GM11168 (cell line): Measurements from ENCODE around the gene GULP1.

Source experiments
- in situ Hi-C: fragments of 300-500 bp; cut with MboI; formaldehyde crosslinking; loops from one replicate; pipeline ENCODE4 v1.12.0; 2022; ENCODE audit warnings: low sequenced_read_pairs; ENCODE audit not compliant: unreplicated experiment

Gene GULP1

DNA sequence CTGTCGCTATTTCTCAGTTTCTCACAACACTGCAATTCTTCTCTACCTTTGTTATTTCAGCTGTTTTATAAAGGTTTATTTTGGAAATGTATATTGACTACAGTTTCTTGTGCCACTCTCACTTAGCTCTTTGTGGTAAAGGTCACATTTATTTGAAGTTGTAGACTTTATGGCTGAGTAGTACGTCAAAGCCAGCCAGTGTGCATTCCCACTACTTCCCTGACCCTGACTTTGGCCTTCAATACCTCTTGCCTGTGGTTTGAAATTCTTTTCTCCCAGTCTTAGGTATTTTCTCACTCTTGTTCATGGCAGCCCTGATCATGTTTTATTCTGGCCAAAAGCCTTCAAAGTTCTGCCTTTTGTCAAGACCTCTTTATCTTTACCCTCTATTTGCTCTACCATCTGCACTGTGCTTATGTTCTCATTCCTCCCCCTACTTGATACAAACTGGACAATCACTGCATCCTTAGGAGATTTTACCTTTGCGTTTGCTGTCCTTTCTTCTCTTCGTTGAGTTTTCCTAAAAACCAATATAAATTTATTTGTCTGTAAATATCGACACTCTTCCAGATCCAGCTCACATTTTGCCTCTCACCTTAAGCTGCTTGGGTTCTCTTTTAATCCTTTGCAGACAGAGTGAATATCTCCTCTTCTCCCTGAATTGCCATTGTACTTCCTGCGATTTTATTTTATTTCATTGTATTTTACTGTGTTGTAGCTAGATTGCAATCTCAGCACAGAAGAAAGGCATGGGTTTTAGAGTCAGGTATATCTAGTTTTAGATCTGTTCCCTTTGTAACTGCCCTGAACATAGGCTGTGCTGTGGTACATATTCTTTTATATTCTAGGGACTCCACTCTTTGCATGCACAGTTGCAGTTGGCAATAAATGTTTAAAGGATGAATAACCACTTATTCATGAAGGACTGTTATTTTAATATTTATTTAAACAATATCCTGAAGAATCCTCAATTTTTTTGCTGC is 31.2 kb downstream of the GULP1 start:
- in situ Hi-C loops = no loop called here

DNA sequence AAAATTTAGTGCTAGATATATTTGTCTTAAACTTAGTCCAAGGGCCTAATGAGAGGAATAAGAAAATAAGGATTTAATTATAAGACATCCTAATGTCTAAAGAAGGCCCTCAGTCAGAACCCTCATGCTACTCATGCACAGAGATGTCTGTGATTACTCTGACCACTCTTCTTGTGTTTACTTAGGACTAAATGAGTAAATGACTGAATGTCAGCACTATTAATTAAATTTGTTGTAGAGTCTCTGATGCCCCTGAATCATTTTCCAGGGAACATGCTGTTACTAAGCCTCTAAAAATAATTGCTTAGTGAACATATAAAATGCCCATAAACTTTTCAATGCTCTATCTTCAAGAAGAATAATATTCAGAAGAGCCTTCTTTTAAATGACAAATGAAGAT is 32.4 kb downstream of the GULP1 start:
- in situ Hi-C loops = no loop called here

DNA sequence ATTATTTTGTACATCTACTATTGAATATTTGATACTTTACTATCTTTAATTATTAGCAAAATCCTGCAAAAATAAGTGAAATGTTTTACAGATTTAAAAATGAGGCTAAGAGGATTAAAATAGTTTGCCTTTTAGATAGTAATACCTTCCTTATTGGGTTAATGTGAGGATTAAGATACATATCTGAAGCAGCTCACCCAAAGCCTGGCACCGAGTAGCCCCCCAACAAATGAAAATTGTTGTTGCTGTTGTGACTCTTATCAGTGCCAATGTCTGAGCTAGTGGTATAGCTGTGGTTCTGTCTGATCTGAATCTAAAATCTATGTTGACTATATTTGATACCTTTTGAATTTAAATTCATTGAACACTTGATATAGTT is 34.6 kb downstream of the GULP1 start:
- in situ Hi-C loops = no loop called here

DNA sequence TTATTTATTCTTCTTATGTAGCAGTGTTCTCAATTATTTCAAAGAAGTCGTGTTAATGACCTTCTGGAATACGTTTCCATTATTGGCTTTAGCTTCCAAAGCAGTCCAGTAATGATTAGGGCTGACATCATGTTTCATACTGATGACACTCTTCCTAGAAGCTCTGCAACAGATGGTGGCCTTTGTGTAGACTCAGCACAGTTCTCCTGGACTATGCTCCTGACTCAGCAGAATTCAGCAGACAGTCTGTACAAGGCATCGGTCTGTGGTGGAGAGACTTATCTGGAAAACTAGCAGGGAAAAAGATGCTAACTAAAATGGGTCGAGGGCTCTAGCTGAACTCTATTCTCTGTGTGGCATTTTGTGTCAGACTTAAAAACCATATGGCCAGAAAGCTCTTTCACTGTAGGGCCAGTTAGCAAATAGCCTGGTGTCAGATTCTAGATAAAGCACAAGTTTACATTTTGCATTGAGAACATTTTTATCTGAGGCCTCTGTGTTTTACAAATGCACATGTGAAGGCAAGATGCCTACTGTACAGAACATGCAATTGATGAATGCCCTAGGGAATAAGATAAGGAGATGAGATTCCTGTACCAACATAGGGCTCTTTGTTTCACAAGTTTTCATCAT is 35.1 kb downstream of the GULP1 start:
- in situ Hi-C loops = no loop called here

DNA sequence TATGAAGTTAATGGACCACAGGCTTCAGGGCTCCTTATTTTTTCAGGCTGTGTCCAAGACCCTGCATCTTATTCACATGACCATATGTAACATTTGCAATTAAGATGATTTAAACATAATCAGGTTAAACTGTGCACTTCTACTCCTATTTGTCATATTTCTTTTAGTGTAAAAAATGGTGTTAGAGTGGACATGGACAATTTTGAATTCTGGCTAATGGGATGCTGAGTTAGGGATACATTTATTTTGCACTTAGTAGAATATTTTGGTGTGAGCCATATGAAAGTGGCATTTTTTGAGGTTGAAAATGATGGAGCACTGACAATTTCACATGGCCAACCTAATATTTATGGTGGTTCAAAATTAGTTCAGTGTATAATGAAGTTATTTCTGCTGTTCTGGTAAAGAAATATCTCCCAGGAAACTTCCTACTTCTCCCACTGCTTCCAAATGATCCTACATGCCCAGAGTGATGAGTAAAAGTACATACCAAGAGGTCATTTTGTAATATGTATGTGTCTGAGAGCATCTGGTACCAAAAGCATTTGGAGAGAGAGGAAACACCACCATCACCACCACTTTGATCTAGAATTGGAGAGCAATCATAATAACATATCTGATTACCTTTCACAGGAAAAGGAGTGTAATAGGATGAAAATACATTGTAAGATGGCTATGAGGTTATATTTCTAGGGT is 36.0 kb downstream of the GULP1 start:
- in situ Hi-C loops = no loop called here

DNA sequence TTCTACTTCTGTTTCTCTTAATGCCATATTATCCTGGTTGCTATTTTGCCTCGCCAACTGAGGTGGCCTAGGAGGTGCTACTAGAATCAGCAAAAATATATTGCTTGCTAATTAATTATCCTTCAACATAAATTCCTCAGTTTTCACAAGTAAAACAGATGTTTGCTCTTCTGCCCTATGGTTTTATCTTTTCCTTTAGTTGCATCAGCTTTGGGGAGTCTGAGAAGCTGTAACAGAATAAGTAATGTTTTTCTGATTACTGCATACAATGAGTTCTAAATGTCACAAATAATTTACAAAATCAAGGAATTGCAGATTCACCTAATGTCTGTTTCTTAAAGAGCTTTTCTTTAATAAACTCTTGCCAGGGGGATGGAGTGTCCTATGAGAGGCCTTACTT is 36.7 kb downstream of the GULP1 start:
- in situ Hi-C loops = no loop called here

DNA sequence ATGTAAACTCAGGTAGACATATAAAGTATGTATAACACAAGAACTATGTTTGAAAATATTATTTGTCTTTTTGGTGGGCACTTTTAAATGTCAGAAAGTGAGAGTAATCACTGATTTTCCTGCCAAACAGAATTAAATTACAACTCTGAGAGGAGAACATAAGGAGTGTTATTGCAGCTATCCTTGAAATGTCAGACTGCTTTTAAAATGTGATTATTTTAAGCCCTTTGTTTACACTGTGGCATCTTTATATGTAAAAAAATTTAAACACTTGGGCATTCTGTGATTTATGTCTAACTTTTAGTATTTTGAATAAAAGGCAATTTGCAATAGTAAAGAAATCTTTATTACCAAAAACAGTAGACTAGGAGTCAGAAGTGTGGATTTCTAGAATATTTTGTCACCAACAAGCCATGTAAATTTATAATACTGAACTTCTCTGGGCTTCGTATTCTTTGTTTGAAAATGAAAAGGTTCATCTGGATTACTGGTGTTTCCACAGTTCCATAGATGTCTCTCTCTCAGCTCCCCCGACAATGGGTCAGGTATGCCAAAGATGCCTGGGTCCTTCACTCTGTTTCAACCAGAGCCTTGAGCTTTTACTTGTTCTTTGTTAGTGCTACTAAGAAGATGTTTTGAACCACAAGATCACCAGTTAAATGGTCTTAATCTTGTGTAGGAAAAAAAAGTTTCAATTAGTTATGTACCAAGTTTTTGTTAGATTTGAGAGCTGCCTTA is 38.8 kb downstream of the GULP1 start:
- in situ Hi-C loops = no loop called here

DNA sequence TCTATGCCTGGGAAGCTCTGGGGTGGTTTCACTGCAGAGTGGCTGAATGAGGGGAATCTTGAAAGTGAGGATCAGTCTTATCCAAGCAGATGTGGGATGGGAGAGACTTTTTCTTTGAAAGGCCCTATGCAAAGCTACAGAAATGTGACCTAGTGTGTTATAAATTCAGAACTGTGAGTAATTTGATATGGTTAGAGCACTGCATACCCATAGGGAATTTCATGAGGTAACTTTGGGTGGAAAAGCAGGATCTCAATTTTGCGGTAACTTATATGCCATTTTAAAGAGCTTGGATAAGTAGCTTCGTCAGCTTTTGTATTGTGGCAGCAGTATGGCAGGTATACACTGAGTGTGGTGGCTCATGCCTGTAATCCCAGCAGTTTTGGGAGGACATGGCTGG is 40.9 kb downstream of the GULP1 start:
- in situ Hi-C loops = no loop called here

DNA sequence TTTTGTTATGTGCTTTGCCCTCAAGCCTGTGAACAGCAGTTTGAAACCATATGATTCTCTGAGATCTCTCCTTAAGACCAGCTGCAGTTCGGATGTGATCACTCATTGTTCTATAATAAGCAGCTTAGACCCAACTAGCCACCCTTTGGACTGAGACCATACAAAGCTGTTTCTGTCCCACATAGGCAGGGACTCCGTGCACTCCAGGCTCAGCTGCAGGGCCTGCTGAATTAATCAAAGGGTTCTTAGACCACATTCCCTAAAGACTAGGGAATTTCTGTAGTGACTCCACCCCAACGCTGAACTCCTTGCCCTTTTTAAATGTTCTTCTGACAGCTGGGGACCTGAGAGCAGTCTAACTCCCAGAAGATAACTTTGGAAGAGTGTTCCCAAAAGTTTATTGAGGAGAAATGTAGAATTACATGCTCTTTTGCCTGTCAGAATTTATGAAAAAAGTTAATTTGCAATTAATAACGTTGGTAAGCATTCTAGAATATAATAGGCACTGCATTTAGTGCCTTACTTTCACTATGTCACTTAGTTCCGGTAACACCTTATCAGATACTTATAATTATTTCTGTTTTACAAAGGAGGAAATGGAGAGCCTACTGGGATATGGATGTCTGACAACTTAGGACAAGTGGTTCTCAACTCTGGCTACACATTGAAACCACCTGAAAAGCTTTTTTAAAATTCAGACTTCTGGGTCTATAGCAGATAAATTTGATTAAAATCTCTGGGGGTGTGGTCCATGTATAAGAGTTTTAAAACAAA is 42.3 kb downstream of the GULP1 start:
- in situ Hi-C loops = no loop called here

DNA sequence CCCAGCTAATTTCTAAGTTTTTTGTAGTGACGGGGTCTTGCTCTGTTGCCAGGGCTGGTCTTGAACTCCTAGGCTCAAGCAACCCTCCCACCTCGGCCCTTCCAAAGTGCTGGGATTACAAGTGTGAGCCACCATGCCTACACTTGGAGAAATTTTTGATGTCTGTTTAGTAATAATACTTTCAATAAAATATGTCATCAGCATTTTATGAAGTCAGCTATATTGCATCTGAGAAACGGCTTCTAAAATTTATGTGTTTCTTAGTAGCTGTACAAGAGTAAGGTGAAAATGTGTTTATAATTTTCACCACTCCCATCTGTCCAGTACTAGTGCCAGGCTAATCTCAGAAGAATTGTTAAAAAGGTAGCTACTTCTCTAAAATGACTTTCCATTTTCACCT is 46.8 kb downstream of the GULP1 start:
- in situ Hi-C loops = no loop called here

DNA sequence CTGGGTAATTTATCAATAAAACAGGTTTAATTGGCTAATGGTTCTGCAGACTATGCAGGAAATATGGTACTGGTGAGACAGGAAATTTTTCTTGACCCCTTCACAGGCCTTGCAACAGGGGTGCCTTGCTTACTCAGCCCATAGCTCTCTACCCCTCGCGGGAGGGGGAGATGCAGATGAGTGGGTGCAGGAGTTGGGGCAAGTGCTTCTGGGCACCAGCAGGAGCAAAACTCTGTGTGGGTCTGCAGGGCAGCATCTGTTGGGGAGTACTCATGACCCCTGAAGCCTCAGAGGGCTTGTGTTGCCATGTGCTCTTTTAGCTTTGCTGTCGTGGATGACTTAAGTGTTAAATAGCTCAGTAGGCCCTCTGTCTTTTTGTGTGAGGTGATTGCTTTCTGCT is 48.6 kb downstream of the GULP1 start:
- in situ Hi-C loops = no loop called here

DNA sequence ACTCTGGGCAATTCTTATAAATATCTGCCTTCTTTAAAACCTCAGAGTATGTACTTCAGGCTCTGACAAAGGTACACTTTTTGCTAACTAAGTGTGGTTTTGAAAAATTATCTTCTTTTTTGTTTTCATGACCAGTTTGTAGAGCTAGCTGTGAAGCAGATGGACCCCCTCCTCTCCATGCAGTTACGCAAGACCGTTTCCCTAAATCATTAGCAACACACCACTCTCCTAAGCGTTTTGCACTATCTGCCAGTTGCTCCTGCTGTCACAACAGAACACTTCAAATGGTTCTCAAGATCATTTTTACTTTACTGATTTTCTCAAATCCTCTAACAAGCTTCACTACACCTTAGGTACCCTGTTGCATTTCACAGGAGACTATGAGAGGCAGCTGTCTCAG is 53.3 kb downstream of the GULP1 start:
- in situ Hi-C loops = no loop called here

DNA sequence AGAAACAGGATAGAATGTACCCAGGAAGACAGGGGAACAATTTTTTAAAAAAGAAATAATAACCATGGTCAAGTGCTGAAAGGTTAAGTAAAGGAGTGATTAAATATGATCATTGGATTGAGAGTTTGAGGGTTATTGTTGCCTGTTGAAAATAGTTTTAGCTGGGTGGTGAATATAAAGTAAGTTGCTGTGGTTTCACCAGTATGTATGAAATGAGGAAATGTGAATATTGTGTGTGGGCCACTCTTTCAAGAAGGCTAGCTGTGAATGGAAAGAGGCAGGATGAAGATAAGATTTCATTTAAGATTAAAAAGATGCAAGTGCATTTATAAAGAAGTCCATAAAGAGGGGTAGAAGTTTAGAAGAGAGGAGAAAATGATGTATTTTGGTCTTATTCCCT is 53.8 kb downstream of the GULP1 start:
- in situ Hi-C loops = no loop called here

DNA sequence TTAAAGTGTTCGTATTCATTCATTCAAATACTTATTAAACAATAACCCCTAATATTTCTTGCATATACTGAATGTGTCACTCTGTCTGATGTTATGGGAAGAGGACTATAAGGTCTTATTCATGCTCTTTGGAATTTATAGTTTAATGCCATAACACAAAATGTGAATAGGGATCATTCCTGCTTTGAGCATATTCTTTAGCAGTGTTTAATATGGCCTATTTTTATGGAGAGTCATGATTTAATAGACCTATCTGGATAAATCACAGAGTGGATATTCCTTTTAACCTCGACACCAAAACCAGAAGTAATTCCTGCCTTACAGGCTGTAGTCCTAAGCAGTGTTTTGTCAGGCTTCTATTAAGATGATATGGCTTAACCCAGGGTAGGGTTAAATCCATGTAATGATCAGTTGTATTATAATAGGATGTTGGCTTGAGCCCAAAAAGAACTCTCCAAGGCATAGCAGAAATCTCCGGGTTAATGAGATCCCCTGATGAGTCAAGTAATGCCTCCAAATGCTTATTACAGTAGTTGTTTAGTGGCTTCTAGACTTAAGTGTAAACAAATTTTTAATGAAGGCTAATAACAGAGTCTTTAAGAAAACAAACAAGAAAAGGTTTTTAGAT is 54.3 kb downstream of the GULP1 start:
- in situ Hi-C loops = no loop called here

DNA sequence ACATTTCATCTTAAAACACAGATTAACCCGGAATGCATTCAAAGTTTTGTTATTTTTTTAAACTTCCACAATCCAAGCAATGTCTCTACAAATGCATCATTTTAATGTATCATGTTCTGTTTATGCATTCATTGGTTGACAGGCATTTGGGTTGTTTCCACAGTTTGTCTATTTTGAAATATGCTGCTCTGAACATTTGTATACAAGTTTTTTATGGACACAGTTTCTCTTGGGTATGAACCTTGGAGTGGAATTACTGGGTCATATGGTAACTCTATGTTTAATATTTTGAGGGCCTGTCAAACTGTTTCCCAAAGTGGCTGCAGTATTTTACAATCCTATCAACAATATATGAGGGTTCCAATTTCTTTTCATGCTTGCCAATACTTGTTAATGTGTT is 57.3 kb downstream of the GULP1 start:
- in situ Hi-C loops = no loop called here

DNA sequence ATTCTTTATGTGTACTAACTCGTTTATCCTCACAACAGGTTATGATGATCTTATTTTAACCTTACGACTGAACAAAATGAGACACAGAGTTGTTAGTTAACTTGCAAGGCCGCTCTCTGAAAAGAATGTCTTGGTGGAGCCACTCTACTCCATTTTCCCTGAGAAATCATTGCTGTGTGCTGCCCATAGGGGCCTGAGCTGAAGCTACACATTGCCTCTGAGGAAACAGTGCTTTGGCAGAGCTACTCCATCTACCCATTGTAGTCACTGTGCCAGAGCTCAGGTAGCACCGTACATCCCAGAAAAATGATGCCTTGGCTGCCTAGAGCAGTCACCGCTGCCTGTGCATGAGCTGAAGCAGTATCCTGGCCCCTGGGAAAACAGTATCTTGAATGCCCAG is 61.6 kb downstream of the GULP1 start:
- in situ Hi-C loops = no loop called here

DNA sequence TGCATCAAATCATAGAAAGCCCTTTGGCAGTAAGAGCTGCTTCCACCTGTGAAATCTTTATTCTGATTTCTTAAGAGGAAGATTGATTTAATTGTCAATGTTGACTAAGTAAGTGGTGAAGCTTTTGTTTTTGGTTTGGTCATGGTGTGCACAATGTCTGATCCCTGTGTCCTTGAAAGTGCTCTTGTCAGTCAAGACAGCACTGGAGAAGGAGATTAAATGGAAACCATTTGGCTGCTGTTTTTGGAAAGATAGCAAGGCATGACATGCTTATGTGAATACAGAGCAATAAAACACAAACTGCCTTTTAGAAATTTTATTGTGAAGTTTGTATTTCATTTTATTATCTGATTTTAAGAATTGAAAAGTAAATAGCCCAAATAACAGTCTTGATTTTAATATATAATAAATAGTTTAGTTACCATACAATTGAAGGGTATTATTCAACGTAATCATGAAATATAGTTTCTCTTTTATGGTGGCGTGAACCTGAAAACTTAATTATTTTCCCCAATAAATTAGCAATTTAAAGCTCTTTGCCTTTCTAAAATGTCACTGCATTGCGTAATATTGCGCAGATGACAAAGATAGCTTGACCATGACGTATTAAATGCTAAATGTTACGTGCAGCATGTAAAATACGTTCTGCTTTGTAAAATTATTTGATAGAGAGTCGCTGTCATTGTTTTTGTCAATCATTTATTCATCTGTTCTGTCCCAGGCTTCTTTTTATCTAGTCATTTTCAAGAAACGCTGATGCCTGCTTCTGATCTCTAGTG is 69.0 kb downstream of the GULP1 start:
- in situ Hi-C loops = no loop called here

DNA sequence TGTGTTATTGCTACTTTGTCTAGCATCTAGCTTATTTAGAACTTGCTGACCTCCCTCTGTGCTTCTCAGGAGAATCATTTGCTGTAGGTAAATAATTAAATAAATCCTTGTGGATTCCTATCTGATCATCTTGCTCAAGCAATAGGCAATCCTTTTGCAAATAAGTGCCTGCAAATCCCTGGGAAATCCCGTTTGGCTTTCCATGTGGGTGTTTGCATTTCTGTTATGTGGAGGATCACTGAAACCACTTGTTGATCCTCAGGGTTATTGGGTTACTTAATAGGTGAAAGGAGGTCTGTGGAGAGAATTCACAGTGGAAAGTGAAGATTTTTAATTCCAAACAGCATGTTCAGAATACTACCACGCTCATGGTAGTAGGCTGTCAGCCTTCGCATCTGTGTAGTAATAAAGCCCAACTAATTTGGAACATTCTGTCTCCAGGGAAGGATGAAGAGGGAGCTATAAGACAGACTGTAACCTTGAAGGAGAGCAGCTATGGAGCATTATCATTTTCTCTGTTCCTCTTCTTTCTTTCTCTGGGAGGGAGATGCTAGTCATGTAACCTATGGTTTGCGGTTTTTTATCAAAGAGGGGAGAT is 72.5 kb downstream of the GULP1 start:
- in situ Hi-C loops = no loop called here
